ENCODE measurements around the gene F12. TPM values are rescaled to one million over a fixed set of nuclear protein-coding genes. Genes with fewer than 3 reads are reported as not detected.

The F12 gene
- total and polyA plus RNA-seq, 2 donors (not counting 3 experiments of a cell fraction or from before 2014, with no cell fraction given), result 1.00 to 1.4 TPM

DNA sequence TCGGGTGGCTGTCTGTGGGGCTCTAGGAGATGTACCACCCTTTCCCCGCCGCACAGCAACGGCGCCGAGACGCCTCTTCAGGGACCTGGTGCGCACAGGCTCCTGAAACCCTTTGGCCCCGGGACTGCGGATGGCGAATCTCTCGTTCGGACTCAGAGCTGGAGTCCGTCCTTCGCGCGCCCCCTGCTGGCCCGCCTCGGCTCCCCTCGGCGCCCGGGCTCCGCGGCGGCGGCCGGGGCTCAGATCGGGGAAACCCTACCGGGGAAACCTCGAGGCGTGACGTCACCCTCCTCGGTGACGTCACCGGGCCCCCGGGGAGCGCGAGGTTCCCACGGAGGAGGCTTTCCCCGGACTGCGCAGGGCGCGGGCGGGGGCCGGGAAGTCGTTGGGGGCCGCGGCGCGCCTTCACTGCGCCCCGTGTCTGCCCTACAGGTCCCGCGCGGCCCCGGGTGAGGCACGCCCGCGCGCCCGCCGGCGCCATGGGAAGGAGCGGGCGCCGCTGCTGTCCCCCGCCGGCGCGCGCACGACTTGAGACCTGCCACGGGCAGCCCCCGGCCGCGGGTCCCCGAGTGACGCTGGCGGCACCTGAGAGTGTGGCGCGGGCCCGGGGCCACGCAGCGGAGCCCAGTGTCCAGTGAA is 45.2 kb upstream of the F12 start:
- peak overlapping the region; percentile 77 for H3K27ac ChIP-seq (ENCODE audit: insufficient read depth, low read depth, low read length)
- no peaks in the 10 kb centered on the region for H3K9me3 ChIP-seq (replicated peaks; ENCODE audit: control insufficient read depth, insufficient read depth, low read length)
- TF ChIP-seq MAX (IDR thresholded peaks at IDR 0.05; ENCODE audit: insufficient read depth, insufficient read length) (no peak), MYC (IDR thresholded peaks at IDR 0.05; ENCODE audit: low read depth, low read length) (no peak), EZH2 (IDR thresholded peaks at IDR 0.05; ENCODE audit: borderline replicate concordance, low read depth, low read length, severe bottlenecking) (no peak), FOS (IDR thresholded peaks at IDR 0.05; ENCODE audit: borderline replicate concordance, insufficient read depth, low read length) (peak; percentile 53), GATA2 (IDR thresholded peaks at IDR 0.05; ENCODE audit: insufficient read depth, insufficient read length, low read depth, low read length) (no peak), JUN (IDR thresholded peaks at IDR 0.05; ENCODE audit: borderline replicate concordance, insufficient read depth, insufficient read length, low read depth) (peak; percentile 75), POLR2AphosphoS5 (IDR thresholded peaks at IDR 0.05; ENCODE audit: insufficient read depth, low read depth, low read length) (peak; percentile 84), POLR2A (IDR thresholded peaks at IDR 0.05; ENCODE audit: low read depth, low read length) (peak; percentile 59)
- TF ChIP-seq, protein P1, sequence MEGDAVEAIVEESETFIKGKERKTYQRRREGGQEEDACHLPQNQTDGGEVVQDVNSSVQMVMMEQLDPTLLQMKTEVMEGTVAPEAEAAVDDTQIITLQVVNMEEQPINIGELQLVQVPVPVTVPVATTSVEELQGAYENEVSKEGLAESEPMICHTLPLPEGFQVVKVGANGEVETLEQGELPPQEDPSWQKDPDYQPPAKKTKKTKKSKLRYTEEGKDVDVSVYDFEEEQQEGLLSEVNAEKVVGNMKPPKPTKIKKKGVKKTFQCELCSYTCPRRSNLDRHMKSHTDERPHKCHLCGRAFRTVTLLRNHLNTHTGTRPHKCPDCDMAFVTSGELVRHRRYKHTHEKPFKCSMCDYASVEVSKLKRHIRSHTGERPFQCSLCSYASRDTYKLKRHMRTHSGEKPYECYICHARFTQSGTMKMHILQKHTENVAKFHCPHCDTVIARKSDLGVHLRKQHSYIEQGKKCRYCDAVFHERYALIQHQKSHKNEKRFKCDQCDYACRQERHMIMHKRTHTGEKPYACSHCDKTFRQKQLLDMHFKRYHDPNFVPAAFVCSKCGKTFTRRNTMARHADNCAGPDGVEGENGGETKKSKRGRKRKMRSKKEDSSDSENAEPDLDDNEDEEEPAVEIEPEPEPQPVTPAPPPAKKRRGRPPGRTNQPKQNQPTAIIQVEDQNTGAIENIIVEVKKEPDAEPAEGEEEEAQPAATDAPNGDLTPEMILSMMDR (IDR thresholded peaks at IDR 0.05; ENCODE audit: extremely low read depth in 1 of 2, insufficient read depth in 1 of 2, low read depth in 1 of 2, low read length in 2 of 2), result peak; percentile 83 to 99
- no peaks in the 10 kb centered on the region for H4K20me1 ChIP-seq (replicated peaks; ENCODE audit: control insufficient read depth, extremely low read depth, insufficient read depth, low read length)
- peak overlapping the region; percentile 61 for H3K4me2 ChIP-seq (ENCODE audit: insufficient read depth, low read length)
- CTCF ChIA-PET, result interaction anchor here (0.8 to 13.5 kb wide), 31 partner anchors 8 to 1725 kb away, joined by 3 to 288 read pairs (median 6); partner anchors contain the start of genes DBN1, F12, GRK6 and PDLIM7
- H3K79me2 ChIP-seq (ENCODE audit: control insufficient read depth, insufficient read depth, low read length), result no peaks in the 10 kb centered on the region
- no peaks in the 10 kb centered on the region for H3K27me3 ChIP-seq (ENCODE audit: control insufficient read depth in 2 of 2, insufficient read depth in 2 of 2, low read length in 2 of 2)
- peaks cover 28% of the 10 kb centered on the region for H3K4me1 ChIP-seq (ENCODE audit: control insufficient read depth, extremely low read depth, insufficient read depth, low read length)
- dilution Hi-C loops (cut with MboI; ENCODE audit: extremely low pct_ligation_motif_present, low sequenced_read_pairs), result no loop called here
- no peaks in the 10 kb centered on the region for H3K9me1 ChIP-seq (replicated peaks; ENCODE audit: control insufficient read depth, extremely low read depth, insufficient read depth, low read length)
- DNase-seq (ENCODE audit: low read depth, low spot score), result peak; percentile 92
- FAIRE-seq, result peak; percentile 86
- peak overlapping the region; percentile 80 for H3K9ac ChIP-seq (replicated peaks; ENCODE audit: extremely low read depth, insufficient read depth, low read length)
- POLR2A ChIA-PET, result interaction anchor here (0.7 to 2.5 kb wide), 3 partner anchors 8 to 64 kb away, joined by 3 to 12 read pairs (median 7); partner anchors contain the start of gene PRR7
- no TSS peak for BruUV-seq (replicated peaks)
- peak overlapping the region; percentile 6 to 38 (median 21) for H3K4me3 ChIP-seq (replicated peaks in 1 of 3; ENCODE audit: insufficient read depth in 1 of 3, low read depth in 1 of 3, low read length in 3 of 3)
- peak overlapping the region; percentile 23 for H2AFZ ChIP-seq (ENCODE audit: low read depth, low read length)
- intact Hi-C loops (cut with micrococcal nuclease), result loop anchor here (1.0 to 2.0 kb wide), 7 partner anchors 8 to 340 kb away; partner anchors contain the start of genes GRK6 and PRR7
- H3K36me3 ChIP-seq (ENCODE audit: control insufficient read depth in 2 of 2, extremely low read depth in 1 of 2, insufficient read depth in 2 of 2, low read length in 2 of 2), result peaks cover 7 to 23% of the 10 kb centered on the region in 2 experiments
